ENCODE results near the gene WDR53. TPM values are rescaled to one million over a fixed set of nuclear protein-coding genes. Genes with fewer than 3 reads are reported as not detected.

The WDR53 gene
- polyA plus RNA-seq, 1 donor from 2014 or later: 4.3 TPM

GRCh38 chr3:196563721-196564225 is 4.6 kb downstream of the WDR53 start:
- Histone ChIP-seq H3F3A (ENCODE audit: insufficient read depth, low read length, poor library complexity, severe bottlenecking) (no peaks in the 10 kb centered on the region), H3K27ac (ENCODE audit: low read length) (no peak overlapping the region), H3K9me2 (ENCODE audit: insufficient read depth, low read length) (no peaks in the 10 kb centered on the region), H3K27me3 (ENCODE audit: insufficient read depth, low read depth, low read length) (no peaks in the 10 kb centered on the region), H3K79me2 (replicated peaks; ENCODE audit: insufficient read depth, low read length) (no peaks in the 10 kb centered on the region), H3K9me3 (ENCODE audit: low read length) (no peaks in the 10 kb centered on the region), H3K4me3 (ENCODE audit: low read length) (no peak overlapping the region), H2AFZ (ENCODE audit: low read depth, low read length) (no peak overlapping the region), H4K20me1 (ENCODE audit: insufficient read depth) (no peaks in the 10 kb centered on the region), H3K9ac (ENCODE audit: low read length) (no peak overlapping the region), H3K36me3 (ENCODE audit: insufficient read depth, low read length) (no peaks in the 10 kb centered on the region), H3K4me2 (ENCODE audit: low read length) (no peak overlapping the region)
- TF ChIP-seq TAF1 (IDR thresholded peaks at IDR 0.05; ENCODE audit: low read depth): no peak
- no peak for TF ChIP-seq RAD21 (conservative IDR thresholded peaks at IDR 0.05)
- TF ChIP-seq MXI1 (conservative IDR thresholded peaks at IDR 0.05; ENCODE audit: poor library complexity, severe bottlenecking): no peak
- no peak for TF ChIP-seq EZH2 (IDR thresholded peaks at IDR 0.05; ENCODE audit: borderline replicate concordance, insufficient read depth, low read length, poor library complexity, severe bottlenecking)
- no peak for TF ChIP-seq POLR2AphosphoS5 (IDR thresholded peaks at IDR 0.05)
- TF ChIP-seq REST (IDR thresholded peaks at IDR 0.05; ENCODE audit: borderline replicate concordance): no peak
- no peak for TF ChIP-seq EP300 (conservative IDR thresholded peaks at IDR 0.05; ENCODE audit: poor library complexity, severe bottlenecking)
- TF ChIP-seq CTCF (IDR thresholded peaks at IDR 0.05; ENCODE audit: poor library complexity, severe bottlenecking): no peak
- no peak for TF ChIP-seq SMC3 (conservative IDR thresholded peaks at IDR 0.05; ENCODE audit: poor library complexity)

GRCh38 chr3:196559826-196560225 is 8.5 kb downstream of the WDR53 start:
- Histone ChIP-seq H2AFZ (ENCODE audit: low read depth, low read length) (no peak overlapping the region), H3K79me2 (replicated peaks; ENCODE audit: insufficient read depth, low read length) (no peaks in the 10 kb centered on the region), H4K20me1 (ENCODE audit: insufficient read depth) (no peaks in the 10 kb centered on the region), H3K9me3 (ENCODE audit: low read length) (no peaks in the 10 kb centered on the region), H3K4me3 (ENCODE audit: low read length) (no peak overlapping the region), H3K27ac (ENCODE audit: low read length) (no peak overlapping the region), H3K9me2 (ENCODE audit: insufficient read depth, low read length) (no peaks in the 10 kb centered on the region), H3K36me3 (ENCODE audit: insufficient read depth, low read length) (no peaks in the 10 kb centered on the region), H3K4me2 (ENCODE audit: low read length) (no peak overlapping the region), H3K9ac (ENCODE audit: low read length) (no peak overlapping the region), H3K27me3 (ENCODE audit: insufficient read depth, low read depth, low read length) (no peaks in the 10 kb centered on the region), H3F3A (ENCODE audit: insufficient read depth, low read length, poor library complexity, severe bottlenecking) (no peaks in the 10 kb centered on the region)
- TF ChIP-seq RAD21 (conservative IDR thresholded peaks at IDR 0.05) (no peak), EZH2 (IDR thresholded peaks at IDR 0.05; ENCODE audit: borderline replicate concordance, insufficient read depth, low read length, poor library complexity, severe bottlenecking) (no peak), EP300 (conservative IDR thresholded peaks at IDR 0.05; ENCODE audit: poor library complexity, severe bottlenecking) (no peak), REST (IDR thresholded peaks at IDR 0.05; ENCODE audit: borderline replicate concordance) (no peak), CTCF (IDR thresholded peaks at IDR 0.05; ENCODE audit: poor library complexity, severe bottlenecking) (no peak), MXI1 (conservative IDR thresholded peaks at IDR 0.05; ENCODE audit: poor library complexity, severe bottlenecking) (no peak), POLR2AphosphoS5 (IDR thresholded peaks at IDR 0.05) (no peak), TAF1 (IDR thresholded peaks at IDR 0.05; ENCODE audit: low read depth) (no peak), SMC3 (conservative IDR thresholded peaks at IDR 0.05; ENCODE audit: poor library complexity) (no peak)
